ENCODE results near the gene CALN1.

CALN1 gene

DNA sequence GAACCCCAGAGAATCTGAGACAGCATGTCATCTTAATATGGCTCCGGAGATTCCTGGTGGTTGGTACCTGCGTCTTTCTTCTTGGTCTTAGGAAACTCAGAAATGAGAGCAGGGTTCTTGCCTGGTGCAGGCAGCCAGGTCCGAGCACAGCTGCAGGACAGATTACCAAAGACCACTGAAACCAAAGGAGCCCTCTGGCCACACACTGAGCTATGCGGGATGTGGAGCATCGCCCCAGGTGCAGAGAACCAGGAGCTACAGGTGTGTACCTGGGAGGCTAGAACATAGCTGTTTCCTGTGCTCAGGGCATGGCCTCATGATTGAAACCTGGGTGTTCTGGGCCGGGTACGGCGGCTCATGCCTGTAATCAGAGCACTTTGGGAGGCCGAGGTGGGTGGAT, 635.4 kb downstream of the CALN1 start:
- peaks cover 39% of the 10 kb centered on the region for H3K27me3 ChIP-seq (ENCODE audit: insufficient read depth, low read length)
- no peak overlapping the region for H3K27ac ChIP-seq (ENCODE audit: low read depth, low read length)
- H3K9me3 ChIP-seq (ENCODE audit: insufficient read depth, low read depth, low read length), result no peaks in the 10 kb centered on the region
- H3K36me3 ChIP-seq (ENCODE audit: insufficient read depth, low read length), result no peaks in the 10 kb centered on the region
- H3K9ac ChIP-seq (ENCODE audit: low read depth, low read length), result no peak overlapping the region
- no peak overlapping the region for H3K4me3 ChIP-seq (ENCODE audit: low read length)
- WGBS, result 93% methylated on average over 9 of the region's 9 CpGs
- peaks cover 11% of the 10 kb centered on the region; the same call in 1 of the 2 replicates for H3K4me1 ChIP-seq (ENCODE audit: insufficient read depth, low read length)

DNA sequence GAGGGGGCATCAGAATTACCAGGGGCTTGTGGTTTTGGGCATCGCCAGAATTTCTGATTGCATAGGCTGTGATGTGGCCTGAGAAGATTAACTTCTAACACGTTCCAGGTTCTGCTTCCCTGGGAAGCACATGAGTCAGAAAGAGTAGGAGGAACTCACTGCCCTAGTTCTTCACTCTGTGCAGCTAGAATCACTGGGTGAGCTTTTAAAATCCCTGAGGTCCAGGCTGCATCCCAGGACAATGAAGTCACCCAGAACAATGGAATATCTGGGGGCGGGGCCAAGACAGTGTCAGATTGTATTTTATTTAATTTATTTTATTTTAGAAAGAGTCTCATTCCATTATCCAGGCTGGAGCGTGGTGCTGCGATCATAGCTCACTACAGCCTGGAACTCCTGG, 636.5 kb downstream of the CALN1 start:
- no peak overlapping the region for H3K9ac ChIP-seq (ENCODE audit: low read depth, low read length)
- H3K27me3 ChIP-seq (ENCODE audit: insufficient read depth, low read length), result peaks cover 28% of the 10 kb centered on the region
- WGBS, result 84% methylated on average over 5 of the region's 5 CpGs
- H3K4me1 ChIP-seq (ENCODE audit: insufficient read depth, low read length), result peaks cover 8% of the 10 kb centered on the region; the same call in 1 of the 2 replicates
- H3K9me3 ChIP-seq (ENCODE audit: insufficient read depth, low read depth, low read length), result no peaks in the 10 kb centered on the region
- no peaks in the 10 kb centered on the region for H3K36me3 ChIP-seq (ENCODE audit: insufficient read depth, low read length)
- no peak overlapping the region for H3K4me3 ChIP-seq (ENCODE audit: low read length)
- no peak overlapping the region for H3K27ac ChIP-seq (ENCODE audit: low read depth, low read length)

- Histone ChIP-seq H3K27me3 (ENCODE audit: insufficient read depth, low read length) (peaks cover under 1% of the 10 kb centered on the region; the same call in 1 of the 2 replicates), H3K4me1 (ENCODE audit: insufficient read depth, low read length) (no peaks in the 10 kb centered on the region), H3K36me3 (ENCODE audit: insufficient read depth, low read length) (no peaks in the 10 kb centered on the region), H3K9me3 (ENCODE audit: insufficient read depth, low read depth, low read length) (no peaks in the 10 kb centered on the region), H3K27ac (ENCODE audit: low read depth, low read length) (no peak overlapping the region), H3K9ac (ENCODE audit: low read depth, low read length) (no peak overlapping the region), H3K4me3 (ENCODE audit: low read length) (no peak overlapping the region)
- WGBS, result 84% methylated on average over 3 of the region's 3 CpGs
Observed at GRCh38 chr7:71772779-71773178, 639.4 kb downstream of the CALN1 start.

GRCh38 chr7:71770269-71770907, 641.8 kb downstream of the CALN1 start:
- no peak overlapping the region for H3K27ac ChIP-seq (ENCODE audit: low read depth, low read length)
- no peaks in the 10 kb centered on the region for H3K4me1 ChIP-seq (ENCODE audit: insufficient read depth, low read length)
- no peak overlapping the region for H3K9ac ChIP-seq (ENCODE audit: low read depth, low read length)
- H3K36me3 ChIP-seq (ENCODE audit: insufficient read depth, low read length), result no peaks in the 10 kb centered on the region
- no peak overlapping the region for H3K4me3 ChIP-seq (ENCODE audit: low read length)
- 97% methylated on average over 11 of the region's 11 CpGs for WGBS
- H3K27me3 ChIP-seq (ENCODE audit: insufficient read depth, low read length), result no peaks in the 10 kb centered on the region
- no peaks in the 10 kb centered on the region for H3K9me3 ChIP-seq (ENCODE audit: insufficient read depth, low read depth, low read length)

DNA sequence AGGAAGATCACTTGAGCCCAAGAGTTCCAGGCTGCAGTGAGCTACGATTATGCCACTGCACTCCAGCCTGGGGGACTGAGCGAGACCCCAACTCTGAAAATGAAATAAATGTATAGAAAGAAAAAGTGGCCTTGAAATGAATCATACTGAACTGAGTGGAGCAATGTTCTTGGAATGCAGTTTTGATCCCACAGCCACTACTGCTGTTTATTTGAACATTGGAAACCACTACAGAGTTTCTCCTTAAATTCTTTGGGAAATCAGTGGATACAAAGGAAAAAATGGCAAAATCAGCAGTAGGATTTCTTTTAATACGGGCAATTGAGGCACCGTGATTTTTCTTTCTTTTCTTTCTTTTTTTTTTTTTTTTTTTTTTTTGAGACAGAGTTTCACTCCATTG, 642.8 kb downstream of the CALN1 start:
- Histone ChIP-seq H3K4me1 (ENCODE audit: insufficient read depth, low read length) (no peaks in the 10 kb centered on the region), H3K9me3 (ENCODE audit: insufficient read depth, low read depth, low read length) (no peaks in the 10 kb centered on the region; the same call in 1 of the 2 replicates), H3K27me3 (ENCODE audit: insufficient read depth, low read length) (no peaks in the 10 kb centered on the region), H3K9ac (ENCODE audit: low read depth, low read length) (no peak overlapping the region), H3K27ac (ENCODE audit: low read depth, low read length) (no peak overlapping the region), H3K4me3 (ENCODE audit: low read length) (no peak overlapping the region), H3K36me3 (ENCODE audit: insufficient read depth, low read length) (no peaks in the 10 kb centered on the region)
- WGBS, result 98% methylated on average over 4 of the region's 4 CpGs

GRCh38 chr7:71768450-71768849, 643.7 kb downstream of the CALN1 start:
- WGBS, result 98% methylated on average over 2 of the region's 2 CpGs
- H3K36me3 ChIP-seq (ENCODE audit: insufficient read depth, low read length), result no peaks in the 10 kb centered on the region
- no peak overlapping the region for H3K9ac ChIP-seq (ENCODE audit: low read depth, low read length)
- H3K4me1 ChIP-seq (ENCODE audit: insufficient read depth, low read length), result no peaks in the 10 kb centered on the region
- H3K27ac ChIP-seq (ENCODE audit: low read depth, low read length), result no peak overlapping the region
- no peaks in the 10 kb centered on the region; the same call in 1 of the 2 replicates for H3K9me3 ChIP-seq (ENCODE audit: insufficient read depth, low read depth, low read length)
- no peaks in the 10 kb centered on the region for H3K27me3 ChIP-seq (ENCODE audit: insufficient read depth, low read length)
- H3K4me3 ChIP-seq (ENCODE audit: low read length), result no peak overlapping the region

GRCh38 chr7:71766016-71766415, 646.1 kb downstream of the CALN1 start:
- Histone ChIP-seq H3K9ac (ENCODE audit: low read depth, low read length) (no peak overlapping the region), H3K36me3 (ENCODE audit: insufficient read depth, low read length) (no peaks in the 10 kb centered on the region), H3K4me1 (ENCODE audit: insufficient read depth, low read length) (no peaks in the 10 kb centered on the region), H3K27me3 (ENCODE audit: insufficient read depth, low read length) (no peaks in the 10 kb centered on the region), H3K9me3 (ENCODE audit: insufficient read depth, low read depth, low read length) (no peaks in the 10 kb centered on the region; the same call in 1 of the 2 replicates), H3K27ac (ENCODE audit: low read depth, low read length) (no peak overlapping the region), H3K4me3 (ENCODE audit: low read length) (no peak overlapping the region)

DNA sequence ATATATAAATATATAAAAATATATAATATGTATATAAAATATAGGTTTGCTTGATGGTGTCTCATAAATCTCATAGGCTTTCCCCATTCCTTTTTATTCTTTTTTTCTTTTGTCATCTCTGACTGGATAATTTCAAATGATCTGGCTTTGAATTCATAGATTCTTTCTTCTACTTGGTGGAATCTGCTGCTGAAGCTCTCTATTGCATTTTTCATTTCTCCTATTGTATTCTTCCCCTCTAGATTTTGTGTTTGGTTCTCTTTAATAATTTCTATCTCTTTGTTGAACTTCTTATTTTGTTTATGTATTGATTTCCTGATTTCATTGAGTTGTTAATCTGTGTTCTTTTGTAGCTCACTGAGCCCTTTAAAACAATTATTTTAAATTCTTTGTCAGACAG, 650.8 kb downstream of the CALN1 start:
- Histone ChIP-seq H3K27me3 (ENCODE audit: insufficient read depth, low read length) (no peaks in the 10 kb centered on the region), H3K4me3 (ENCODE audit: low read length) (no peak overlapping the region), H3K9ac (ENCODE audit: low read depth, low read length) (no peak overlapping the region), H3K27ac (ENCODE audit: low read depth, low read length) (no peak overlapping the region), H3K36me3 (ENCODE audit: insufficient read depth, low read length) (no peaks in the 10 kb centered on the region), H3K4me1 (ENCODE audit: insufficient read depth, low read length) (no peaks in the 10 kb centered on the region), H3K9me3 (ENCODE audit: insufficient read depth, low read depth, low read length) (no peaks in the 10 kb centered on the region; the same call in 1 of the 2 replicates)

- H3K4me3 ChIP-seq (ENCODE audit: low read length), result no peak overlapping the region
- peaks cover 3% of the 10 kb centered on the region; the same call in 1 of the 2 replicates for H3K4me1 ChIP-seq (ENCODE audit: insufficient read depth, low read length)
- 95% methylated on average over 4 of the region's 4 CpGs for WGBS
- H3K9ac ChIP-seq (ENCODE audit: low read depth, low read length), result no peak overlapping the region
- peaks cover 15% of the 10 kb centered on the region for H3K27me3 ChIP-seq (ENCODE audit: insufficient read depth, low read length)
- no peaks in the 10 kb centered on the region for H3K36me3 ChIP-seq (ENCODE audit: insufficient read depth, low read length)
- no peaks in the 10 kb centered on the region for H3K9me3 ChIP-seq (ENCODE audit: insufficient read depth, low read depth, low read length)
- H3K27ac ChIP-seq (ENCODE audit: low read depth, low read length), result no peak overlapping the region
Observed at GRCh38 chr7:71754828-71755227, 657.3 kb downstream of the CALN1 start.

DNA sequence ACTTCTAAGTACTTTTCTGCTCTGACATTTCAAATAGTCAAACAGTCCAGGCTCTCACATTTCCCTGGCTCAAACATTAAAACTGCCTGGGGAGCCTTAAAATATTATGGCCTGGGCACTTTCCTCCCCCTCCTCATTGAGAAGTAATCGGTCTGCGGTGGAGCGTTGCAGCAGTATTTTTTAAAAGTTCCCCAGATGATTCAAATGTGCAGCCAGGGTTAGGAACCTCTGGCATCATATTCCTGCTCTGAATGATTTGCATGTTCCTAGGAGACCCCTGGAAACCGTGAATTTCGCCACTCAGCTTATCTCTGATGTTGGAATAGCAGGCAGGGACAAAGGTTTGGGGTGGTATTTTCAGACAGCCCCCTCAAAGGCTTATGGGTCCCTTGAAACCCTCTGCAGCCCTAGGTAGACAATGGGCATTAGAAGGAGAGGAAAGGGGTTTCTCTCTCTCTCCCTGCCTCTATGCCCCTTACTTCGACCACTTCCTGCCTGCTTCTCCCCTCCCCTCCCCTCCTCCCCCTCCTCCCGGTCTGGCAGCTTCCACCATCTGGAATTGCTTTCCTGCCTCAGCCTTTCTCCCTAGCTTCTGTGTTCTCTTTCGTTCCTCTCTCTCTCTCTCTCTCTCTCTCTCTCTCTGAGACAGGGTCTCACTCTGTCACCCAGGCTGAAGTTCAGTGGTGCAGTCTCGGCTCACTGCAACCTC, 658.0 kb downstream of the CALN1 start:
- H3K27ac ChIP-seq (ENCODE audit: low read depth, low read length), result no peak overlapping the region
- H3K9ac ChIP-seq (ENCODE audit: low read depth, low read length), result no peak overlapping the region
- 75% methylated on average over 9 of the region's 9 CpGs for whole genome bisulfite sequencing
- H3K27me3 ChIP-seq (ENCODE audit: insufficient read depth, low read length), result peaks cover 15% of the 10 kb centered on the region
- peaks cover 3% of the 10 kb centered on the region; the same call in 1 of the 2 replicates for H3K4me1 ChIP-seq (ENCODE audit: insufficient read depth, low read length)
- no peak overlapping the region for H3K4me3 ChIP-seq (ENCODE audit: low read length)
- H3K9me3 ChIP-seq (ENCODE audit: insufficient read depth, low read depth, low read length), result no peaks in the 10 kb centered on the region
- H3K36me3 ChIP-seq (ENCODE audit: insufficient read depth, low read length), result no peaks in the 10 kb centered on the region

- Histone ChIP-seq H3K4me3 (ENCODE audit: low read length) (no peak overlapping the region), H3K27ac (ENCODE audit: low read depth, low read length) (no peak overlapping the region), H3K27me3 (ENCODE audit: insufficient read depth, low read length) (peaks cover 15% of the 10 kb centered on the region), H3K9me3 (ENCODE audit: insufficient read depth, low read depth, low read length) (no peaks in the 10 kb centered on the region), H3K4me1 (ENCODE audit: insufficient read depth, low read length) (peaks cover 3% of the 10 kb centered on the region; the same call in 1 of the 2 replicates), H3K36me3 (ENCODE audit: insufficient read depth, low read length) (no peaks in the 10 kb centered on the region), H3K9ac (ENCODE audit: low read depth, low read length) (no peak overlapping the region)
- WGBS, result 93% methylated on average over 2 of the region's 2 CpGs
Observed at GRCh38 chr7:71753236-71753635, 658.9 kb downstream of the CALN1 start.

Measured in HUES64 (cell line).